Coronary artery (tissue), 2 donors: ENCODE measurements around the gene BACE1.

Experiments
- DNase-seq: peaks from one replicate; pipeline ENCODE4 v3.0.0-alpha.2; 2017; ENCODE audit warnings: low spot score
- H3K27ac ChIP-seq, 2 donors: fragments of 200-600 bp; sonication (generic); one replicate each; pipeline ENCODE4 v1.5.1; 2016 to 2019
- H3K4me3 ChIP-seq: fragments of 200-600 bp; sonication (generic); 2 replicates; pipeline ENCODE4 v1.5.1; 2016; ENCODE audit warnings: mild to moderate bottlenecking, moderate library complexity
- CTCF ChIP-seq: fragments of 200-600 bp; sonication (generic); IDR thresholded peaks from one replicate; pipeline ENCODE4 v1.5.1; 2019; ENCODE audit warnings: antibody characterized with exemption

Gene BACE1

GRCh38 chr11:117238221-117238620 lies 77.8 kb downstream of the BACE1 start:
- TF ChIP-seq CTCF = no peak
- H3K4me3 ChIP-seq = no peak overlapping the region
- no peak for DNase-seq
- H3K27ac ChIP-seq = no peak overlapping the region
